Stimulated activated CD4-positive, alpha-beta T cell treated with anti-CD3 and anti-CD28 coated beads, Interleukin-15, amount 100 ng/mL, for 24 hours (primary cell): Measurements from ENCODE around the gene FARS2.

ENCODE experiments used
- DNase-seq: peaks from one replicate; pipeline ENCODE4 v3.0.0-alpha.2; 2020

The FARS2 gene

GRCh38 chr6:5260661-5261544, at the start of gene FARS2, which contains the start of gene LYRM4:
FARS2 (plus strand) TSS chr6:5261513.
LYRM4 (minus strand) TSS chr6:5260950; CDS start chr6:5260733, 217 bp downstream.
- DNase-seq: peak; percentile 92

- DNase-seq: no peak
These were observed 47.5 kb upstream of the FARS2 start for GRCh38 chr6:5213836-5214235.

- peak; percentile 22 for DNase-seq
These were observed 46.7 kb upstream of the FARS2 start for GRCh38 chr6:5214570-5215052.

- DNase-seq: no peak
These were observed 46.2 kb upstream of the FARS2 start for GRCh38 chr6:5215159-5215558.

GRCh38 chr6:5215799-5216198, 45.5 kb upstream of the FARS2 start:
- DNase-seq: no peak

GRCh38 chr6:5217356-5217755, 44.0 kb upstream of the FARS2 start:
- DNase-seq: no peak

GRCh38 chr6:5219011-5219691, 42.2 kb upstream of the FARS2 start:
- DNase-seq: no peak

GRCh38 chr6:5220443-5220842, 40.9 kb upstream of the FARS2 start:
- no peak for DNase-seq

GRCh38 chr6:5223309-5223708, 38.0 kb upstream of the FARS2 start:
- DNase-seq: no peak

GRCh38 chr6:5229356-5229755, 32.0 kb upstream of the FARS2 start:
- DNase-seq: no peak

- no peak for DNase-seq
These were observed 31.2 kb upstream of the FARS2 start for GRCh38 chr6:5230081-5230480.

GRCh38 chr6:5231289-5231688, 30.0 kb upstream of the FARS2 start:
- DNase-seq: no peak

GRCh38 chr6:5234874-5235273, 26.4 kb upstream of the FARS2 start:
- DNase-seq: no peak

- DNase-seq: no peak
These were observed 25.5 kb upstream of the FARS2 start for GRCh38 chr6:5235830-5236229.

GRCh38 chr6:5237805-5238204, 23.5 kb upstream of the FARS2 start:
- no peak for DNase-seq

GRCh38 chr6:5238336-5238735, 23.0 kb upstream of the FARS2 start:
- no peak for DNase-seq

GRCh38 chr6:5241252-5241651, 20.1 kb upstream of the FARS2 start:
- DNase-seq: no peak

GRCh38 chr6:5243069-5243468, 18.2 kb upstream of the FARS2 start:
- DNase-seq: no peak

GRCh38 chr6:5246141-5247097, 14.9 kb upstream of the FARS2 start:
- no peak for DNase-seq

- DNase-seq: no peak
These were observed 14.1 kb upstream of the FARS2 start for GRCh38 chr6:5247201-5247600.

GRCh38 chr6:5248302-5249098, 12.8 kb upstream of the FARS2 start:
- no peak for DNase-seq
